ENCODE measurements around the gene PYGM.
"Not testable (repeated sequence)": the region's sequence is repeated elsewhere in the genome, so short reads cannot be mapped to it uniquely, and the experiment has no call there.

Gene PYGM

GRCh38 chr11:64711138-64711955, 48.4 kb downstream of the PYGM start:
- Histone ChIP-seq H3K9me3 (ENCODE audit: insufficient read depth, low read length) (no peaks in the 10 kb centered on the region), H3K4me1 (ENCODE audit: insufficient read depth, insufficient read length) (peaks cover 19% of the 10 kb centered on the region), H3K36me3 (ENCODE audit: insufficient read depth, insufficient read length, low read length) (no peaks in the 10 kb centered on the region), H3K4me3 (ENCODE audit: insufficient read length, low read depth) (no peak overlapping the region), H3K9ac (ENCODE audit: insufficient read length, low read depth) (peak overlapping the region; percentile 17), H3K27me3 (ENCODE audit: insufficient read depth, insufficient read length) (peaks cover 45% of the 10 kb centered on the region)
- no peak for DNase-seq (ENCODE audit: low read depth, low spot score)
- TF ChIP-seq ZNF274 (IDR thresholded peaks at IDR 0.05; ENCODE audit: low read depth, low read length) (no peak), SUZ12 (IDR thresholded peaks at IDR 0.05; ENCODE audit: extremely low read depth, insufficient read depth, insufficient read length) (no peak), YY1 (IDR thresholded peaks at IDR 0.05; ENCODE audit: insufficient read depth, insufficient read length) (no peak)

DNA sequence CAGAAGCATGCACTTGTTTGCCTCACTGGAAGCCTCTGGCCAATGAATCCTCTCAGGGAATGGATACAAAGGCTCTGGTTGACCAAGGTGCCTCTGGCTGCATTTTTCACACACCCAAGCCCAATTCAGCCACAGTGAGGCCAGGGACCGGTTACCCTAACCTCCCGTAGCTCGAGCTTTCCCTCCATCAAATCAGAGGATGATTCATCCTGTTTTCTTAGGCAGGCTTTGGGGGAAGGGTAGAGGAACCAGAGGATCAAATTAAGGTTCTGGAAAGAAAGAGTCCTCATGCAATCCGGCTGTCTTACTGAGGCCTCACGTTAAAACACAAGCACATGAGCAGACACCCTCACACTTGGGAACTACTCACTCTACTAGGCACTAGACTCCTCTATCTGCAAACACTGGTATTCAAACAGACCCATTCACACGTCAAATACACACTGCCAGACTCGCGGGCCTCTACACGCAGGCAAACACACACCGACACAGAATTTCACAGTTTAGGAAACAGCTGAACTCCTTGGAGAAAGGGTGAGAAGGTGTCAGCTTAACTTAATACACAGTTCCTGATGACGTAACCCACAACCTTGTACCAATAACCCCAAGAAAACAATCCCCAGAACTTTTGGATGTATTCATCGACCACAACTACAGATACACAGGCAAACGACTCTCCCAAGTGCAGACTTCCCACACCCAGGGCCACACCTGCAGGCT, 49.2 kb downstream of the PYGM start:
- Histone ChIP-seq H3K9ac (ENCODE audit: insufficient read length, low read depth) (no peak overlapping the region), H3K4me3 (ENCODE audit: insufficient read length, low read depth) (no peak overlapping the region), H3K27me3 (ENCODE audit: insufficient read depth, insufficient read length) (peaks cover 40% of the 10 kb centered on the region)

GRCh38 chr11:64705501-64705900, 54.3 kb downstream of the PYGM start:
- Histone ChIP-seq H3K36me3 (ENCODE audit: insufficient read depth, insufficient read length, low read length) (no peaks in the 10 kb centered on the region), H3K9me3 (ENCODE audit: insufficient read depth, low read length) (peaks cover 11% of the 10 kb centered on the region; the same call in 1 of the 2 replicates), H3K9ac (ENCODE audit: insufficient read length, low read depth) (no peak overlapping the region), H3K4me1 (ENCODE audit: insufficient read depth, insufficient read length) (peaks cover 7% of the 10 kb centered on the region), H3K4me3 (ENCODE audit: insufficient read length, low read depth) (no peak overlapping the region), H3K27me3 (ENCODE audit: insufficient read depth, insufficient read length) (peaks cover 6% of the 10 kb centered on the region)
- no peak for TF ChIP-seq SUZ12 (IDR thresholded peaks at IDR 0.05; ENCODE audit: extremely low read depth, insufficient read depth, insufficient read length)
- TF ChIP-seq YY1 (IDR thresholded peaks at IDR 0.05; ENCODE audit: insufficient read depth, insufficient read length): no peak
- TF ChIP-seq ZNF274 (IDR thresholded peaks at IDR 0.05; ENCODE audit: low read depth, low read length): no peak
- no peak for DNase-seq (ENCODE audit: low read depth, low spot score)

More for the DNA sequence above, 49.2 kb downstream of the PYGM start:
- Histone ChIP-seq H3K4me1 (ENCODE audit: insufficient read depth, insufficient read length) (peaks cover 17% of the 10 kb centered on the region), H3K9me3 (ENCODE audit: insufficient read depth, low read length) (no peaks in the 10 kb centered on the region), H3K36me3 (ENCODE audit: insufficient read depth, insufficient read length, low read length) (no peaks in the 10 kb centered on the region)
- TF ChIP-seq YY1 (IDR thresholded peaks at IDR 0.05; ENCODE audit: insufficient read depth, insufficient read length) (no peak), SUZ12 (IDR thresholded peaks at IDR 0.05; ENCODE audit: extremely low read depth, insufficient read depth, insufficient read length) (no peak), ZNF274 (IDR thresholded peaks at IDR 0.05; ENCODE audit: low read depth, low read length) (no peak)
- no peak for DNase-seq (ENCODE audit: low read depth, low spot score)

DNA sequence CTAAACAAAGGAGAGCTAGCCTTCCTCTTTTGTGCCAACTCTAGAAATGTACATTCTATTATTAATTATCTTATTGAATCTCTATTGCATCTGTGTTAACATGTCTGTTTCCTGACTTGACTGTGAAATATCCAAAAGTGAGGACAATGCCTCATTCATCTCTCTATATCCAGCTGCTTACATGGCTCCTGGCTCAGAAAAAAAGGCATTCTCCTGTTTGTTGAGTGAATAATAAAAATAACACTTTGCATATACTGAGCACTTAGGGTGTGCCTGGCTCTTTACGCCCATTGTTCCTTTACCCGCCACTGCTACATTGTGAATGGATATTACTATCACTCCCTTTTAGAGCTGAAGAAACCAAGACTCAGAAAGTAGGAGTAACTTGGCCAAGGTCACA, 56.7 kb downstream of the PYGM start:
- Histone ChIP-seq H3K36me3 (ENCODE audit: insufficient read depth, insufficient read length, low read length) (no peaks in the 10 kb centered on the region), H3K4me3 (ENCODE audit: insufficient read length, low read depth) (no peak overlapping the region), H3K9me3 (ENCODE audit: insufficient read depth, low read length) (peaks cover 11% of the 10 kb centered on the region; the same call in 1 of the 2 replicates), H3K27me3 (ENCODE audit: insufficient read depth, insufficient read length) (peaks cover 10% of the 10 kb centered on the region), H3K9ac (ENCODE audit: insufficient read length, low read depth) (no peak overlapping the region), H3K4me1 (ENCODE audit: insufficient read depth, insufficient read length) (peaks cover 3% of the 10 kb centered on the region)
- DNase-seq (ENCODE audit: low read depth, low spot score): no peak
- TF ChIP-seq SUZ12 (IDR thresholded peaks at IDR 0.05; ENCODE audit: extremely low read depth, insufficient read depth, insufficient read length) (no peak), YY1 (IDR thresholded peaks at IDR 0.05; ENCODE audit: insufficient read depth, insufficient read length) (no peak), ZNF274 (IDR thresholded peaks at IDR 0.05; ENCODE audit: low read depth, low read length) (no peak)

GRCh38 chr11:64701956-64702355, 57.8 kb downstream of the PYGM start:
- peaks cover 11% of the 10 kb centered on the region; the same call in 1 of the 2 replicates for H3K9me3 ChIP-seq (ENCODE audit: insufficient read depth, low read length)
- peaks cover 18% of the 10 kb centered on the region for H3K27me3 ChIP-seq (ENCODE audit: insufficient read depth, insufficient read length)
- H3K9ac ChIP-seq (ENCODE audit: insufficient read length, low read depth); DNase-seq (ENCODE audit: low read depth, low spot score); H3K4me1 ChIP-seq (ENCODE audit: insufficient read depth, insufficient read length); H3K36me3 ChIP-seq (ENCODE audit: insufficient read depth, insufficient read length, low read length); H3K4me3 ChIP-seq (ENCODE audit: insufficient read length, low read depth): not testable (repeated sequence)

DNA sequence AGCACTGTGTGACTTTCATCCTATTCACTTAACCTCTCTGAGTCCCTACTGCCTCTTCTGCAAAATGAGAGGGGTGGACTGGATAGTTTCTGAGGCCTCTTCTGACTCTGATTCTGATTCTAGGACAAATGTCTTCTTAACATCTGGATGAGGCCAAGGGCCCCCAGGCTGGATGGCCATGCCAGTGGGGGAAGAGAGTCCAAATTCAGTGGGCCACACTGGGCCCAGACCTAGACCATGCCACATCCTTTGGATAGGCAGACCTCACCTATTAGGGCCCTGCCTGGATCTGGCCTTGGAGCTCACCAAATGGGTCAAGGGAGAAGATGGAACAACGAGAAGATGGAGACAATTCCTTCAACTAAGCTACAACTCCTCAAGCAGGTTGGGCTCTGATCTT, 61.3 kb downstream of the PYGM start:
- peaks cover 13% of the 10 kb centered on the region for H3K4me1 ChIP-seq (ENCODE audit: insufficient read depth, insufficient read length)
- H3K36me3 ChIP-seq (ENCODE audit: insufficient read depth, insufficient read length, low read length): no peaks in the 10 kb centered on the region
- TF ChIP-seq ZNF274 (IDR thresholded peaks at IDR 0.05; ENCODE audit: low read depth, low read length) (no peak), SUZ12 (IDR thresholded peaks at IDR 0.05; ENCODE audit: extremely low read depth, insufficient read depth, insufficient read length) (no peak), YY1 (IDR thresholded peaks at IDR 0.05; ENCODE audit: insufficient read depth, insufficient read length) (no peak)
- H3K9ac ChIP-seq (ENCODE audit: insufficient read length, low read depth): no peak overlapping the region
- no peak for DNase-seq (ENCODE audit: low read depth, low spot score)
- H3K27me3 ChIP-seq (ENCODE audit: insufficient read depth, insufficient read length): peaks cover 37% of the 10 kb centered on the region
- peaks cover 11% of the 10 kb centered on the region; the same call in 1 of the 2 replicates for H3K9me3 ChIP-seq (ENCODE audit: insufficient read depth, low read length)
- H3K4me3 ChIP-seq (ENCODE audit: insufficient read length, low read depth): no peak overlapping the region

- no peak for TF ChIP-seq YY1 (IDR thresholded peaks at IDR 0.05; ENCODE audit: insufficient read depth, insufficient read length)
- no peak for TF ChIP-seq SUZ12 (IDR thresholded peaks at IDR 0.05; ENCODE audit: extremely low read depth, insufficient read depth, insufficient read length)
- no peak for TF ChIP-seq ZNF274 (IDR thresholded peaks at IDR 0.05; ENCODE audit: low read depth, low read length)
- DNase-seq (ENCODE audit: low read depth, low spot score): no peak
- H3K9me3 ChIP-seq (ENCODE audit: insufficient read depth, low read length): peaks cover 11% of the 10 kb centered on the region; the same call in 1 of the 2 replicates
- no peaks in the 10 kb centered on the region for H3K36me3 ChIP-seq (ENCODE audit: insufficient read depth, insufficient read length, low read length)
- no peak overlapping the region for H3K4me3 ChIP-seq (ENCODE audit: insufficient read length, low read depth)
- no peak overlapping the region for H3K9ac ChIP-seq (ENCODE audit: insufficient read length, low read depth)
- H3K27me3 ChIP-seq (ENCODE audit: insufficient read depth, insufficient read length): peaks cover 38% of the 10 kb centered on the region
- H3K4me1 ChIP-seq (ENCODE audit: insufficient read depth, insufficient read length): peaks cover 11% of the 10 kb centered on the region
These were observed 62.0 kb downstream of the PYGM start for GRCh38 chr11:64697663-64698375.
